HG03060 (cell line): ENCODE results near the gene KRT86.

Experiments
- ATAC-seq: cut with Tn5 transposase; IDR thresholded peaks from one replicate; pipeline ENCODE4 v1.9.1; 2021; ENCODE audit warnings: low read depth, moderate number of reproducible peaks; ENCODE audit not compliant: unreplicated experiment

KRT86 gene

DNA sequence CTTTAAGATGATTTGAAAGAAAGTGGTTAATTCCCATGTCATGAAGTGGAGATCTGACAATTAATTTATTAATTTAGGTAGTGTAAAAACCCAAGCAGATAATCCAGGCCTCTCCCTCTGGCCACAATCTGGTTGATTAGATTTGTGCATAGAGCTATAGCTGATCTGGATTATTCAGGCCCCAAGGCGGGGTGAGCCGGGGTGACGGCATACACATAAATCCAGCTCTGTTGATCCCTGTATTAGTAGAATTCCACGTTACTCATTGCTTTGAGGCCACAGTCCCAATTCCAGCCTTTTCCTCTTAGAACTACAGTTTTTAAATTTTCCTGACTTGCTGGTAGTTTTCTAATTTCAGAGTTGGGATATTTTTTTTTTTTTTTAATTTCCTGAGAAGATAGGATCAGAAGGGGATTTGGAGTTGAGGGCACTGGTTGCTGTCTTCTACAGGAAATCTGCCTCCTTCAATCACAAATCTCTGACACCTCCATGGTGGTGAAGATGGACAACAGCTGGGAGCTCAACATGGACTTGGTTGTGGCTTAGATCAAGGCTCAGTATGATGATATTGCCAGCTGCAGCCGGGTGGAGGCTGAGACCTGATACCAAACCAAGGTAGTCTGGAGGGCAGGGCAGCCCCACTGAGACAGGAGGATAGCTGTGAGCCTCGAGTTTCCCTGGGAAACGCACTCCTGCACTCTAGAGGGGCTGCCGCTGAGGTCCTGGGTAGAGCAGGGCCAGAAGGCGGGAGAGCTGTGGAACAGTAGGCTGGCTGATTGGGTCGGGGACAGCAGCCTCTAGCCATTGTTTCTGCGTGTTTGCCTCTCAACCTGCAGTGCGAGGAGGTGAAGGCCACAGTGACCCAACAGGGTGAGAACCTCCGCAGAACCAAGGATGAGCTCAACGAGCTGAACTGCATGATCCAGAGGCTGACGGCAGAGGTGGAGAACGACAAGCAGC is 73.4 kb downstream of the KRT86 start:
- ATAC-seq, result no peak

- ATAC-seq, result no peak
These were observed 74.8 kb downstream of the KRT86 start for GRCh38 chr12:52349196-52349595.

DNA sequence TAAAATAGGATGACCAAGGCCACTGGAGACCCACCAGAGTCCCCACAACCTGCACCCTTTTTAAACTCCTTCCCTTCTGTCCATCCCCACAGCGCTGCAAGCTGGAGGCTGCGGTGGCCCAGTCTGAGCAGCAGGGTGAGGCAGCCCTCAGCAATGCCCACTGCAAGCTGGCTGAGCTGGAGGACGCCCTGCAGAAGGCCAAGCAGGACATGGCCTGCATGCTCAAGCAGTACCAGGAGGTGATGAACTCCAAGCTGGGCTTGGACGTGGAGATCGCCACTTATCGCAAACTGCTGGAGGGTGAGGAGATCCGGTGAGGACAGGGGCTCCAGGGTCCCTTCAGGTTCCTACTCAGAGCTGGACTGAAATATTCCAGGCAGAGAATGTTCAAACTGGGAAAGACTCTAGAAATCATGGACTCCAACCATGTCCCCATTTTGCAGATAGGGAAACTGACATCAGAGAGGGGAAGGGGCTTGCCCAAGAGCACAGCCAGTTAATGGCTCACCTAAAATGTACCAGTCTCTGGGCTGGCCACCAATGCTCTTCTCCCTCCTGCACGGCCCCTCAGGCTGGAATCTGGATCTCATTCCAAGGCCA is 75.7 kb downstream of the KRT86 start:
- ATAC-seq, result no peak

- no peak for ATAC-seq
These were observed 76.3 kb downstream of the KRT86 start for GRCh38 chr12:52350786-52351185.

GRCh38 chr12:52351196-52352059 is 77.0 kb downstream of the KRT86 start:
- ATAC-seq, result no peak

GRCh38 chr12:52352951-52353350 is 78.5 kb downstream of the KRT86 start:
- no peak for ATAC-seq

DNA sequence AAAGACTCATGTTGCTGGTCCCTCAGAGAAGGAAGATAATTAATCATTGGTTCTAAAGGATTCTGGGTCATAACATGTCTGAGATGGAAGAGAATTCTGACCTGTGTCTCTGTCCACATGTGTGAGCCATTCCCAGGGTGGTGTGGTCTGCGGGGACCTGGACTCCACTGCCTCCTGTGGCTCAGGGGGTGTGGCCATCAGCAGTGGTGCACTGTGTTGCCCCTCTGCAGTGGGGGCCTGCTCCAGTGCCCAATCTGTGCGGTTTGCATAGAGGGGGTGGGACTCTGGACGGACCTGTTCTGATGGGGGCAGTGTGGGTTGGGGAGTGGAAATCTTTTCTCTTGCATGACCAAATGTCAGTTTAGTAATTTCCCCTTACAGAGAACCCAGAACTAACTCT is 79.3 kb downstream of the KRT86 start:
- ATAC-seq, result no peak

- no peak for ATAC-seq
These were observed 79.8 kb downstream of the KRT86 start for GRCh38 chr12:52354200-52354599.

- no peak for ATAC-seq
These were observed 80.7 kb downstream of the KRT86 start for GRCh38 chr12:52355176-52355575.

GRCh38 chr12:52356031-52356761 is 81.8 kb downstream of the KRT86 start:
- ATAC-seq, result no peak

GRCh38 chr12:52356762-52357580 is 82.5 kb downstream of the KRT86 start:
- ATAC-seq, result no peak
